GM21576 (cell line): ENCODE results near the gene DOCK1.

Source experiments
- ATAC-seq: cut with Tn5 transposase; IDR thresholded peaks from one replicate; pipeline ENCODE4 v1.9.1; 2021; ENCODE audit warnings: mild to moderate bottlenecking, moderate library complexity; ENCODE audit not compliant: unreplicated experiment

The DOCK1 gene

GRCh38 chr10:127408112-127408710, 503.0 kb downstream of the DOCK1 start:
- no peak for ATAC-seq

GRCh38 chr10:127408733-127409132, 503.5 kb downstream of the DOCK1 start:
- ATAC-seq: no peak

GRCh38 chr10:127410030-127410429, 504.8 kb downstream of the DOCK1 start:
- ATAC-seq: no peak

DNA sequence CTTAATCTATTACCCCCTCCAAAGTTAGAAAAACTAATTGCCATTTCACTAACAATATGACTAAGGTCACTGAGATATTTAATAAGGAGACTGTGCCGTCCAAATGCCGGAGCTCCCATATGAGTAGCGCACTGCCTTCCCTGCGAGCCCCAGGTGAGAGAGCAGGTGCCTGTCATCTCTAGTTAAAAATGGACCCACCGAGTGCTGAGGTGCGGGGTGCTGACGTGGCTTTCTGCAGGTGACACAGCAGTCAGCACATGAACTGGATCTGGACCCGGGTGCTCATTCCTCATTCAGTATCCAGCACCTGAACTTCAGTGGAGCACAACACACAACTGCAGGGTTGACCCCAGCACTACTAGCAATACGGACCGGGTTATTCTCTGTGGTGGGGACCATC, 505.8 kb downstream of the DOCK1 start:
- ATAC-seq: no peak

DNA sequence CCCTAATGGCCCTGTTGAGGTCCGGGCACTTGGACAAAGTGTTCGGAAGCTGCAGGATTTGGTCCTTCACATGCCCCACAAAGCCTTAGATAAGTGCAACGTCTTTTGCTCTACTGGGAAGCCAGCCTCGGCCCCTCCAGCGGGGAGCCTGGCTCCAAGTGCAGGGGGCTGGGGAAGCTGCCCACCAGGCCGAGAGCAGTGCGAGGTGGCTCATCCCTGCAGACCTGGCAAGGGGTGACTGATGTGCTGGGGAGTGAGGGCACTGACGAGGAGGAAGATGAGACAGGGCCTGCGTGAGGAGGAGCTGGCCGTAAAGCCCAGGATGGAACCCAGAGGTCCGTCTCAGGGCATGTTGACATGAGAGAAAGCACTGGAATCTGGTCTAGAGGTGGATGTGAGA, 508.1 kb downstream of the DOCK1 start:
- ATAC-seq: no peak

DNA sequence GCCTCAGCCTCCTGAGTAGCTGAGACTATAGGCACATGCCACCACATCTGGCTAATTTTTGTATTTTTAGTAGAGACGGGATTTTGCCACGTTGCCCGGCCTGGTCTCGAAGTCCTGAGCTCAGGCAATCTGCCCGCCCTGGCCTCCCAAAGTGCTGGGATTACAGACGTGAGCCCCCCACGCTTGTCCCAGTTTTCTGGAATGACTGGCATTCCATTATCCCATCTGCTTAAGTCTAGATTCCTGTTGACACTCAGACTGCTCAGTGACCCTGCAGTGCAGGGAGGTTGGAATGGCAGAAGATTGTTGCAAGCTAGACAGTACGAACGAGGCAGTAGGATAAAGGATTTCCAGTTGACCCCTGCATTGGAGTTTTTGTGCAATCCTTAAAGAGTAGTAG, 508.8 kb downstream of the DOCK1 start:
- no peak for ATAC-seq

- no peak for ATAC-seq
These were observed 509.9 kb downstream of the DOCK1 start for GRCh38 chr10:127415116-127415515.

DNA sequence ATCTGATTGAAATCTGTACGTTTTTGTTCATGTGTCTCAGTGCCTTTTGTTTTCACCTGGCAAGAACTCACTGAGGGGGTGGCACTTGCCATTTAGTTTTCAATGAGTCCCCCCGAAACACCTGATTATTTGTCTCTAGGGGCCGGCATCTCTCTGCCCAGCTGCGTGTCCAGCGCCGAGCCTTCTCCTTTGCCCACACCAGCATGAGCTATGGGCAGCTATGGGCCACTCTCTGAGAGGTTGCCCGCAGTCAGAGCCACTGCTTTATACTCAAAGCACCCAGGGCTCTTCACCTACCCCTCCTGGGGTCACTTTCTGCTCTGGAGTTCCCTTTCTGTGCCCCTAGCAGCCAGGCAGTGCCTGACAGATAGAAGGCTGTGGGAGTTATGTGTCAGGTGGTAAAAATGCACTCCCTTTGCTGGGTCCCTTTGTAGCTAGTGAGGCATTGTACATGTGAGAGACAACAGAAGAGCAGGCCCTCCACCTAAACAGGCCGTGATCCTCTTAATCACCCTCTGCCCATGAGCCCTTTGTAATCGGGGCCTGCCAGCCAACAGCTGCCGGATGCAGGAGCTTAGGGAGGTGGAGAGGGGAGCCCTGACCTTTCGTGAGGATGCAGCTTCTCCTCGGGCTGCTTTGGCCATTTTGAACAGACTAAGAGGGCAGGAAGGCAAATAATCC, 510.8 kb downstream of the DOCK1 start:
- ATAC-seq: no peak

- no peak for ATAC-seq
These were observed 511.8 kb downstream of the DOCK1 start for GRCh38 chr10:127417031-127417430.

- no peak for ATAC-seq
These were observed 512.6 kb downstream of the DOCK1 start for GRCh38 chr10:127417686-127418401.

DNA sequence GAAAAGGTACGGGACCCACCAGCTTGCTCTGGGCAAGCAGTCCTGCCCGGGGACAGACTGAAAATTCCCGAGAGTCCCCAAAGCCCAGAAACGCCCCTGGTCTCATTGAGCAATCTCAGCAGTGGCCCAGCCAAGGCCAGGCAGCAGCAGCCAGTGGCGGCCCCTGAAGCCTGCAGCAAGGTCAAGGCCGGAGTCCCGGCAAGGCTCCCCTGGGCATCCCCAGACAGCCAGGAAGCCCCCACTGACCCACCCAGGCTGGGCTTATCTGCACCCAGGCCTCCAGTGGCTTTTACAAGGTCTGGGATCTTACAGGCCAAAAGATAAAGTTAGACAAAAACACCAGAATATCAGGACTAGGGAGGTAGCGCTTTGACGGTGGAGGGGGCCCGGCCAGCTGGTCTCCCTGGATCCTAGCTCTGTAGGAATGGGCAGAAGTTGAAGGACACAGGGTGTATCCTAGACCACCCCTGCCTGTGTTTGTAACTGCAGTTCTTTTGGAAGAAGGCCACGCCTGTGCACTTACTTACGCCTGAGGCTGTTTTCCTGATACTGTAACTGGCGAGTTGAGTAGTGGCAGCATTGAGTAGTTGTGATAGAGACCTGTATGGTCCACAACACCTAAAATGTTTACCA, 513.4 kb downstream of the DOCK1 start:
- ATAC-seq: no peak

DNA sequence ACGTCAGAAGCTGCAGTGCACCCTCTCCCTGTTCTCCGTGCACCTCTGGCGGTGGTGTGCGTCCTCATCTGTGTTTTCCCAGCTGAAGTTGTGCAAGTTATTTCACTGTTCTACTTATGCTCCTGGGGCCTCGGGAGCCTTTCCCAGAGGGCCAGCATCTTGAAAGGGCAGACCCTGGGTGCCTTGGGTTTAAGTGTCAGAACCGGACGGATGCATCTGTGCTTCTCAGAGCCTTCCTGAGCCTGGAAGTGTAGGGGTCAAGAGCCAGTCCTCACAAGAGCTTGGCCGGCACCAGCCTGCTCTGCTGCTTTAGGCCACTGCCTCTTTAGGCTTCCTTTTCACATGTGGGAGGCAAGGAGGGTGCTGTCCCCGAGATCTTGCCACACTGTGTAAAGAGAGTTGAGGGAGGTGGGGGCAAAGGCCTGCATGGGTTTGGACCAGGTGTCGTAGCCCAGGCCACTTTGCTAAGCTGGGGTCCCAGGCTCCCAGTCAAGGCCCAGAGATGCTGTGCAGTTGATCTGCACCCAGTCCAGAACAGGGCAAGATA, 515.0 kb downstream of the DOCK1 start:
- ATAC-seq: no peak

DNA sequence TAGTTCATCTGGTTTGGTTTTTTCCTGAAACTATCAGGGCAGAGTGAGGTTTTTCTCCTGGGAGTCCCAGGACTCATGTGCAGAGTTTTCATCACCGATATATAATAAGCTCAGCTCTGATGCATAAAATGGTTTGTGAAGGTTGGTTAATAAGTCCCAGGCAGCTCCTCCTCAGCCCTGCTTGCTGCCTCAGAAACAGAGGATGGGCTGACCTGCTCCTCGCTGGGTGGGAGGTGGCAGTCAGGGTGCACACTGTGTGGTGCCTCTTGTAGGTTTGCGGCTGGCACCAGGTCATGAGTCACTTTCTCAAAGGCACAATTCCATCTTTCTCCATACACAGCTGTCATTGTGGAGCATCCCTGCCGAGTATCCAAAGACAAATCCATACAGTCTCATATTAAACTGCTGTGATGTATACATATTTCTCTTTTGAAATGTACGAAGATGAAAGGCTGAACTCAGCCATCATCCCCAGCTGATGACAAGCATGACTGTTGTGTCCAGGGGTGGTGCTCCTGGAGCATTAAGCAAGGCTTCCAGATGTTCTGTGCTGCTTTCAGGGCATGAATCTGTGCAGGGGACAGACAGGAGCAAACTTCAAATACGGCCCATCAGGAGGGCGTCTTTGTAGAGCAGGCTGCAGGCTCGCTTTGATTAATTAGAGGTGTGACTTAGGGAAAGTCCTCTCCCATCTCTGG, 518.1 kb downstream of the DOCK1 start:
- ATAC-seq: no peak

GRCh38 chr10:127424594-127425264, 519.5 kb downstream of the DOCK1 start:
- ATAC-seq: no peak

DNA sequence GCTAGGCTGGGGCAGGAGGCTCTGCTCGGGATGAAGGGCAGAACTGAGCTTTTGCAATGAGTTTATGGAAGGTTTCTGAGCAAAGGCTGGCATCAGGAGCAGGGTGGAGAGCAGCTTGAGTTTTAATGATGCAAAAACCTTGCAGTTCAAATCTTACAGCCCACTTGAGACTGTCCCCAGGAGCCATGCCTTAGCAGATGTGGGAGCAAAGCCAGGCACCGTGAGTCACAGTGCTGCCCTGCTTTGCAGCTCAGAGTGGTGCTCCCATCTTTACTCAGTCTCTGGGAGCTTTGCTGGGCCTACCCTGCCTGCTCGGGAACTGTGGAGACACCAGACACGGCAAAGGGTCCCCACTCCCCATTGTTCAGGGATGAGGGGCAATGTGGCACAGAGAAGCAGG, 521.5 kb downstream of the DOCK1 start:
- ATAC-seq: no peak

DNA sequence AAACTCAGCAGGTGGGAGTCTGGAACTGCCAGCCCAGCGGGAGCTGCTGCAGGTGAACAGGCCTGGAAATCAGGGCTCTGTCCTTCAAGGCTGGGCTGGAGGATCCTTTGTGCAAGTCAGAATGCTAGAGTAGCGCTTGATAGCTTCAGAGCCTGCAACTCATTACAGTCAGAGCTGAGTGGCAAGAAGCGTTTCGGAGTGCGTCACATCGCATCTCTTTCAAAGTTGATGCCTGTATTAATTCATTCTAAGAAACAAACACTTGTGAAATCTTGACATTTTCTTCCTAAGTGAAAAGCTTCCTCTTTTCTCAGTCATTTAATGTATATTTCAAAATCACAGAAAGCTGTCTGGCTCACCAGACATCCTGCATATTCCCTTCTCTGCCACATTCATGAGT, 522.7 kb downstream of the DOCK1 start:
- no peak for ATAC-seq

GRCh38 chr10:127428385-127428980, 523.3 kb downstream of the DOCK1 start:
- no peak for ATAC-seq

- no peak for ATAC-seq
These were observed 524.5 kb downstream of the DOCK1 start for GRCh38 chr10:127429601-127430312.

- no peak for ATAC-seq
These were observed 526.3 kb downstream of the DOCK1 start for GRCh38 chr10:127431525-127431924.
